Lower leg skin (tissue), 4 donors: Measurements from ENCODE around the gene CAV1. TPM values are rescaled to one million over a fixed set of nuclear protein-coding genes. Genes with fewer than 3 reads are reported as not detected.

ENCODE experiments used
- DNase-seq, 2 donors: peaks; one replicate each; pipeline ENCODE4 v3.0.0-alpha.2; 2019; ENCODE audit warnings: low spot score in 2 of 2
- H3K4me3 ChIP-seq: fragments of 200-600 bp; sonication (generic); 2 replicates; pipeline ENCODE4 v1.5.1; 2017; ENCODE audit warnings: mild to moderate bottlenecking, low read depth; ENCODE audit not compliant: poor library complexity, severe bottlenecking
- CTCF ChIP-seq, 3 donors: fragments of 450-650 bp; IDR thresholded peaks; one replicate each; pipeline ENCODE4 v1.5.1; 2016; ENCODE audit warnings: antibody characterized with exemption in 3 of 3, mild to moderate bottlenecking in 3 of 3, moderate library complexity in 2 of 3
- POLR2A ChIP-seq, 2 donors: fragments of 450-650 bp; IDR thresholded peaks; one replicate each; pipeline ENCODE4 v1.6.1; 2016 to 2017; ENCODE audit warnings: antibody characterized with exemption in 2 of 2, mild to moderate bottlenecking in 1 of 2, moderate library complexity in 1 of 2
- whole genome bisulfite sequencing, 2 donors: methylation state at CpG; one replicate each; pipeline ENCODE4 v1.1.5; 2018; 5-methylcytosine and 5-hydroxymethylcytosine counted together
- intact Hi-C: fragments of 100-400 bp; cut with DNase I; formaldehyde crosslinking; loops from one replicate; pipeline ENCODE4 v1.15.0; 2023; ENCODE audit warnings: low total_unique reads
- total RNA-seq, 4 donors: library from RNA; depleted of rRNA; stranded (reverse); fragments of >200 nt; gene quantifications; one replicate each; pipeline ENCODE4 v1.1.0, GENCODE V29; 2016

Gene CAV1
- total RNA-seq, 4 donors from 2014 or later = 78.7 to 178 (median 139) TPM

GRCh38 chr7:116593359-116594075, 68.7 kb downstream of the CAV1 start:
- intact Hi-C loops = loop anchor here (2.0 kb wide), 1 partner anchor 215 kb away; no protein-coding TSS in a partner anchor
- DNase-seq = no peak
- TF ChIP-seq CTCF (IDR thresholded peaks at IDR 0.05) (no peak), POLR2A (IDR thresholded peaks at IDR 0.05) (no peak)
- H3K4me3 ChIP-seq = no peak overlapping the region
- 77 to 81% methylated on average over 5 of the region's 5 CpGs for WGBS, 2 donors

GRCh38 chr7:116595063-116595462, 70.2 kb downstream of the CAV1 start:
- intact Hi-C loops = no loop called here
- no peak overlapping the region for H3K4me3 ChIP-seq
- DNase-seq = no peak
- TF ChIP-seq POLR2A (IDR thresholded peaks at IDR 0.05) (no peak), CTCF (IDR thresholded peaks at IDR 0.05) (no peak)
- 77 to 86% methylated on average over 9 of the region's 9 CpGs for WGBS, 2 donors

- TF ChIP-seq POLR2A (IDR thresholded peaks at IDR 0.05) (no peak), CTCF (IDR thresholded peaks at IDR 0.05) (no peak)
- no peak overlapping the region for H3K4me3 ChIP-seq
- intact Hi-C loops = no loop called here
- no peak for DNase-seq
- whole genome bisulfite sequencing, 2 donors = 87 to 91% methylated on average over 5 to 6 of the region's 6 CpGs
Measured at GRCh38 chr7:116597384-116597783, 72.5 kb downstream of the CAV1 start.

- TF ChIP-seq CTCF (IDR thresholded peaks at IDR 0.05) (no peak), POLR2A (IDR thresholded peaks at IDR 0.05) (no peak)
- DNase-seq = no peak
- no peak overlapping the region for H3K4me3 ChIP-seq
- intact Hi-C loops = no loop called here
- 86 to 89% methylated on average over 5 of the region's 5 CpGs for WGBS, 2 donors
Measured at GRCh38 chr7:116598278-116598677, 73.4 kb downstream of the CAV1 start.

- H3K4me3 ChIP-seq = no peak overlapping the region
- intact Hi-C loops = no loop called here
- TF ChIP-seq POLR2A (IDR thresholded peaks at IDR 0.05) = no peak
- no peak for TF ChIP-seq CTCF (IDR thresholded peaks at IDR 0.05)
- DNase-seq = no peak
- 60 to 74% methylated on average over 3 of the region's 3 CpGs for WGBS, 2 donors
Measured at GRCh38 chr7:116598861-116599260, 74.0 kb downstream of the CAV1 start.

- TF ChIP-seq CTCF (IDR thresholded peaks at IDR 0.05) = no peak
- TF ChIP-seq POLR2A (IDR thresholded peaks at IDR 0.05) = no peak
- 45 to 48% methylated on average over 2 of the region's 2 CpGs for WGBS, 2 donors
- H3K4me3 ChIP-seq = no peak overlapping the region
- no peak for DNase-seq
- intact Hi-C loops = no loop called here
Measured at GRCh38 chr7:116601426-116601825, 76.6 kb downstream of the CAV1 start.
